Gastrocnemius medialis (tissue), 4 donors: ENCODE measurements around the gene LAMC1. TPM values are rescaled to one million over a fixed set of nuclear protein-coding genes. Genes with fewer than 3 reads are reported as not detected.

Experiments
- ATAC-seq, 2 donors: fragments of 150-250 bp; one replicate each; pipeline ENCODE4 v1.9.1; 2016
- DNase-seq, 2 donors: peaks; one replicate each; pipeline ENCODE4 v3.0.0-alpha.2; 2019
- H3K27ac ChIP-seq, 4 donors: fragments of 200-600 bp; sonication (generic); 1 replicate in 1 of 4; 2 replicates in 3 of 4; pipeline ENCODE4 v1.5.1; 2016 to 2018; ENCODE audit warnings: mild to moderate bottlenecking in 2 of 4, moderate library complexity in 1 of 4
- H3K27me3 ChIP-seq, 3 donors: fragments of 200-600 bp; sonication (generic) in 2 of 3; 1 replicate in 1 of 3; 2 replicates in 2 of 3; pipeline versions ENCODE4 v1.5.1 to v1.6.0; 2016 to 2019; ENCODE audit warnings: mild to moderate bottlenecking in 1 of 3, moderate library complexity in 1 of 3
- H3K36me3 ChIP-seq, 2 donors: fragments of 200-600 bp; sonication (generic) in 1 of 2; one replicate each; pipeline ENCODE4 v1.5.1; 2017 to 2018
- H3K4me1 ChIP-seq, 2 donors: fragments of 200-600 bp; sonication (generic) in 1 of 2; one replicate each; pipeline ENCODE4 v1.5.1; 2016 to 2017; ENCODE audit warnings: mild to moderate bottlenecking in 2 of 2
- H3K4me3 ChIP-seq, 4 donors: fragments of 200-600 bp; sonication (generic) in 3 of 4; 1 replicate in 1 of 4; 2 replicates in 3 of 4; pipeline ENCODE4 v1.5.1; 2016 to 2019; ENCODE audit warnings: mild to moderate bottlenecking in 2 of 4
- H3K9me3 ChIP-seq, 3 donors: fragments of 200-600 bp; sonication (generic) in 2 of 3; 1 replicate in 1 of 3; 2 replicates in 2 of 3; pipeline ENCODE4 v1.5.1; 2016 to 2019
- CTCF ChIP-seq, 5 experiments: fragments of 450-650 bp in 3 of 5; fragments of 200-600 bp in 2 of 5; sonication (generic) in 2 of 5; IDR thresholded peaks in 4 of 5; conservative IDR thresholded peaks in 1 of 5; 1 replicate in 4 of 5; 2 replicates in 1 of 5; pipeline ENCODE4 v1.5.1; 2016 to 2019; ENCODE audit warnings: antibody characterized with exemption in 5 of 5, mild to moderate bottlenecking in 3 of 5, moderate library complexity in 3 of 5
- POLR2A ChIP-seq, 2 donors: fragments of 450-650 bp; IDR thresholded peaks; one replicate each; pipeline ENCODE4 v1.6.1; 2017; ENCODE audit warnings: antibody characterized with exemption in 2 of 2, mild to moderate bottlenecking in 2 of 2, moderate library complexity in 2 of 2
- in situ Hi-C, 4 donors: fragments of 200-750 bp; cut with MboI; loops; one replicate each; pipeline versions ENCODE4 v1.15.0 to v1.8.0; 2017; ENCODE audit warnings: low sequenced_read_pairs in 4 of 4
- intact Hi-C: fragments of 100-400 bp; cut with DNase I; formaldehyde crosslinking; loops from one replicate; pipeline ENCODE4 v1.15.1; 2023; ENCODE audit warnings: low total_unique reads
- total RNA-seq, 4 donors: library from RNA; depleted of rRNA; stranded (reverse); fragments of >200 nt; gene quantifications; one replicate each; pipeline versions ENCODE4 v1.1.0 to v1.2.3, GENCODE V29; 2016

Gene LAMC1
- total RNA-seq, 4 donors from 2014 or later: 96.1 to 161 (median 135) TPM

- TF ChIP-seq POLR2A (IDR thresholded peaks at IDR 0.05) (no peak), CTCF (IDR thresholded peaks at IDR 0.05 in 4 of 5, conservative IDR thresholded peaks at IDR 0.05 in 1 of 5) (no peak)
- H3K9me3 ChIP-seq: no peaks in the 10 kb centered on the region
- in situ Hi-C loops (no loop called here), intact Hi-C loops (no loop called here)
- H3K36me3 ChIP-seq: no peaks in the 10 kb centered on the region
- no peak for ATAC-seq
- no peaks in the 10 kb centered on the region for H3K4me1 ChIP-seq
- no peak overlapping the region for H3K27ac ChIP-seq
- no peak for DNase-seq
- H3K4me3 ChIP-seq: no peak overlapping the region
- no peaks in the 10 kb centered on the region for H3K27me3 ChIP-seq
These were observed 144.5 kb downstream of the LAMC1 start for GRCh38 chr1:183167676-183168075.

- H3K36me3 ChIP-seq: no peaks in the 10 kb centered on the region
- H3K9me3 ChIP-seq: no peaks in the 10 kb centered on the region
- no peak overlapping the region for H3K27ac ChIP-seq
- DNase-seq (no peak), ATAC-seq (no peak)
- in situ Hi-C loops (no loop called here), intact Hi-C loops (no loop called here)
- no peak for TF ChIP-seq CTCF (IDR thresholded peaks at IDR 0.05 in 4 of 5, conservative IDR thresholded peaks at IDR 0.05 in 1 of 5)
- H3K4me1 ChIP-seq: no peaks in the 10 kb centered on the region
- H3K27me3 ChIP-seq: no peaks in the 10 kb centered on the region
- H3K4me3 ChIP-seq: no peak overlapping the region
These were observed 145.1 kb downstream of the LAMC1 start for GRCh38 chr1:183168308-183168707.

GRCh38 chr1:183173828-183174227 is 150.6 kb downstream of the LAMC1 start:
- Histone ChIP-seq H3K27me3 (no peaks in the 10 kb centered on the region), H3K36me3 (no peaks in the 10 kb centered on the region), H3K4me1 (peaks cover 3 to 10% of the 10 kb centered on the region in 2 donors), H3K9me3 (no peaks in the 10 kb centered on the region), H3K27ac (no peak overlapping the region), H3K4me3 (no peak overlapping the region)
- in situ Hi-C loops: no loop called here
- ATAC-seq (no peak), DNase-seq (no peak)
- intact Hi-C loops: no loop called here
- TF ChIP-seq POLR2A (IDR thresholded peaks at IDR 0.05) (no peak), CTCF (IDR thresholded peaks at IDR 0.05 in 4 of 5, conservative IDR thresholded peaks at IDR 0.05 in 1 of 5) (no peak)

GRCh38 chr1:183175631-183176030 is 152.4 kb downstream of the LAMC1 start:
- Histone ChIP-seq H3K4me3 (no peak overlapping the region), H3K4me1 (peaks cover 14 to 18% of the 10 kb centered on the region in 2 donors), H3K27ac (no peak overlapping the region), H3K9me3 (no peaks in the 10 kb centered on the region), H3K27me3 (no peaks in the 10 kb centered on the region), H3K36me3 (no peaks in the 10 kb centered on the region)
- no peak for DNase-seq
- TF ChIP-seq POLR2A (IDR thresholded peaks at IDR 0.05): no peak
- TF ChIP-seq CTCF (IDR thresholded peaks at IDR 0.05 in 4 of 5, conservative IDR thresholded peaks at IDR 0.05 in 1 of 5): no peak
- in situ Hi-C loops: no loop called here
- ATAC-seq: no peak
- intact Hi-C loops: no loop called here

- H3K9me3 ChIP-seq: no peaks in the 10 kb centered on the region
- intact Hi-C loops (no loop called here), in situ Hi-C loops (no loop called here)
These were observed 155.3 kb downstream of the LAMC1 start for GRCh38 chr1:183178545-183178944.

More at GRCh38 chr1:183178545-183178944, 155.3 kb downstream of the LAMC1 start:
- H3K4me1 ChIP-seq: peaks cover 14 to 18% of the 10 kb centered on the region in 2 donors
- H3K4me3 ChIP-seq: no peak overlapping the region
- no peak for TF ChIP-seq CTCF (IDR thresholded peaks at IDR 0.05 in 4 of 5, conservative IDR thresholded peaks at IDR 0.05 in 1 of 5)
- TF ChIP-seq POLR2A (IDR thresholded peaks at IDR 0.05): no peak
- peak; percentile 55 to 63 for ATAC-seq
- DNase-seq: no peak
- no peaks in the 10 kb centered on the region for H3K36me3 ChIP-seq
- no peaks in the 10 kb centered on the region for H3K27me3 ChIP-seq
- H3K27ac ChIP-seq: no peak overlapping the region
